CMK (cell line): ENCODE measurements around the gene SLC13A3.

Source experiments
- DNase-seq: peaks from one replicate; pipeline ENCODE4 v3.0.0-alpha.2; 2010; ENCODE audit warnings: low read depth

SLC13A3 gene

GRCh38 chr20:46651091-46651962, at the start of gene SLC13A3:
Gene SLC13A3, minus strand, starts transcription at chr20:46651459. Its CDS starts 38 bp downstream, at chr20:46651421.
- DNase-seq = no peak

- DNase-seq = no peak
Measured at GRCh38 chr20:46701057-46701456, 49.8 kb upstream of the SLC13A3 start.

GRCh38 chr20:46700481-46700880, 49.2 kb upstream of the SLC13A3 start:
- DNase-seq = no peak

GRCh38 chr20:46699651-46700359, 48.5 kb upstream of the SLC13A3 start:
- no peak for DNase-seq

- DNase-seq = no peak
Measured at GRCh38 chr20:46698788-46699187, 47.5 kb upstream of the SLC13A3 start.

- DNase-seq = no peak
Measured at GRCh38 chr20:46696791-46697279, 45.6 kb upstream of the SLC13A3 start.

- no peak for DNase-seq
Measured at GRCh38 chr20:46695892-46696291, 44.6 kb upstream of the SLC13A3 start.

GRCh38 chr20:46694484-46694883, 43.2 kb upstream of the SLC13A3 start:
- no peak for DNase-seq

GRCh38 chr20:46691196-46691595, 39.9 kb upstream of the SLC13A3 start:
- DNase-seq = no peak

GRCh38 chr20:46690219-46691106, 39.2 kb upstream of the SLC13A3 start:
- DNase-seq = no peak

GRCh38 chr20:46689754-46690085, 38.5 kb upstream of the SLC13A3 start:
- DNase-seq = no peak

- DNase-seq = peak; percentile 100
Measured at GRCh38 chr20:46689082-46689753, 38.0 kb upstream of the SLC13A3 start, which contains the start of gene TP53RK. Gene TP53RK, minus strand, starts transcription at chr20:46689444. Its CDS starts 30 bp downstream, at chr20:46689414.

- DNase-seq = no peak
Measured at GRCh38 chr20:46688151-46689081, 37.2 kb upstream of the SLC13A3 start.

- DNase-seq = peak; percentile 66
Measured at GRCh38 chr20:46683939-46684750, 32.9 kb upstream of the SLC13A3 start.

GRCh38 chr20:46683668-46683938, 32.3 kb upstream of the SLC13A3 start:
- no peak for DNase-seq

GRCh38 chr20:46683011-46683667, 31.9 kb upstream of the SLC13A3 start:
- DNase-seq = peak; percentile 64

- no peak for DNase-seq
Measured at GRCh38 chr20:46682063-46682821, 31.0 kb upstream of the SLC13A3 start.
